Kidney epithelial cell (primary cell): ENCODE data around the gene TIFAB. TPM values are rescaled to one million over a fixed set of nuclear protein-coding genes. Genes with fewer than 3 reads are reported as not detected.
A peak's percentile ranks its signal among the peaks of the same experiment; 100 is the strongest.

Experiments used
- DNase-seq: peaks from one replicate; pipeline ENCODE4 v3.0.0-alpha.2; 2010; ENCODE audit warnings: low read depth
- H3K27me3 ChIP-seq: 2 replicates; pipeline ENCODE4 v1.6.0; 2011; ENCODE audit warnings: low read length; ENCODE audit not compliant: control insufficient read depth, insufficient read depth
- H3K36me3 ChIP-seq: 2 replicates; pipeline ENCODE4 v1.5.1; 2011; ENCODE audit warnings: low read length; ENCODE audit not compliant: control insufficient read depth, insufficient read depth
- H3K4me3 ChIP-seq: 2 replicates; pipeline ENCODE4 v1.5.1; 2011; ENCODE audit warnings: low read depth, mild to moderate bottlenecking, control low read depth, low read length
- total RNA-seq: library from RNA; depleted of rRNA; stranded (reverse); fragments of >200 nt; gene quantifications from 2 replicates; pipeline ENCODE4 v1.2.3, GENCODE V29; 2015
- TF ChIP-seq, protein P1 (sequence below): IDR thresholded peaks from 2 replicates; pipeline ENCODE4 v1.5.1; 2011; ENCODE audit warnings: mild to moderate bottlenecking, moderate library complexity, low read length, control low read depth, inconsistent platforms; ENCODE audit not compliant: insufficient read depth, poor library complexity, severe bottlenecking

TIFAB gene
- total RNA-seq, 1 donor from 2014 or later: not detected

DNA sequence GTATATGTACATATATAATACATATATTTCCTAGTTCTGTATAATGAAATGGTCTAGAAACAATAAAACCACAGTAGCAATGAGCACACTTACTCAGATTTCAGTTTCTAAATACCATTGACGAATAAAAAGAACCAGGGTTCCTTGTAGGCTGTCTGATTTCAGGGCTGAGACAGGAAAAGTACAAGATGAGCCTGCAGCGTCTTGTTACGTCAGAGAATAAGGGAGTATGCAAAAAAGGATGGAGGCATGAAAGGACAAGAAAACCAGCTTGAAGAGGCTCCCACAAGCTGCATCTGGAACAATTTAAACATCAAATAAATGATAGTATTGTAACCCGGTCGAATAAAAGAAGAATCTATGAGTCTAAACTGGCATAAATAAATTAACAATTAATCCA, 17.8 kb upstream of the TIFAB start:
- TF ChIP-seq, protein P1, sequence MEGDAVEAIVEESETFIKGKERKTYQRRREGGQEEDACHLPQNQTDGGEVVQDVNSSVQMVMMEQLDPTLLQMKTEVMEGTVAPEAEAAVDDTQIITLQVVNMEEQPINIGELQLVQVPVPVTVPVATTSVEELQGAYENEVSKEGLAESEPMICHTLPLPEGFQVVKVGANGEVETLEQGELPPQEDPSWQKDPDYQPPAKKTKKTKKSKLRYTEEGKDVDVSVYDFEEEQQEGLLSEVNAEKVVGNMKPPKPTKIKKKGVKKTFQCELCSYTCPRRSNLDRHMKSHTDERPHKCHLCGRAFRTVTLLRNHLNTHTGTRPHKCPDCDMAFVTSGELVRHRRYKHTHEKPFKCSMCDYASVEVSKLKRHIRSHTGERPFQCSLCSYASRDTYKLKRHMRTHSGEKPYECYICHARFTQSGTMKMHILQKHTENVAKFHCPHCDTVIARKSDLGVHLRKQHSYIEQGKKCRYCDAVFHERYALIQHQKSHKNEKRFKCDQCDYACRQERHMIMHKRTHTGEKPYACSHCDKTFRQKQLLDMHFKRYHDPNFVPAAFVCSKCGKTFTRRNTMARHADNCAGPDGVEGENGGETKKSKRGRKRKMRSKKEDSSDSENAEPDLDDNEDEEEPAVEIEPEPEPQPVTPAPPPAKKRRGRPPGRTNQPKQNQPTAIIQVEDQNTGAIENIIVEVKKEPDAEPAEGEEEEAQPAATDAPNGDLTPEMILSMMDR: no peak
- H3K36me3 ChIP-seq: no peaks in the 10 kb centered on the region
- peaks cover 44% of the 10 kb centered on the region for H3K27me3 ChIP-seq
- DNase-seq: no peak
- H3K4me3 ChIP-seq: no peak overlapping the region

DNA sequence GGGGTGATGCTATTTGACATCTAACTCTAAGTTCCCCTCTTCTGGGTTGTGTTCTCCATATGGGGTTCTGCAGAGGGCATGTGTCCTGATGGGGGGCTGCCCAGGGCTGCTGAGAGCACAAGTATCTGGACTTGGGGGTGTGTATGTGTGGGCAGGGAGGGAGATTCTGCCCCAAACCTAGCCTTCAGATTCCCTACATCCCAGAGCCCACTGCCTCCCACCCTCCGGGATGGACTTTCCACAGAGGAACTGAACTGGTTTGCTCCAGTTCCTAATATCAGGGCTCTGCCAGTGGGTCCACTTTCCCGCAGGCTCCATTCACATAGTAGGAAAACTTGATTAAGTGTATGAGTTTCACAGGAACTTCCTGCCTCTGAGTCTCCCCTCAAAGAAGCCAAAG, 16.4 kb upstream of the TIFAB start:
- TF ChIP-seq, protein P1: no peak
- Histone ChIP-seq H3K36me3 (no peaks in the 10 kb centered on the region), H3K4me3 (no peak overlapping the region), H3K27me3 (peaks cover 48% of the 10 kb centered on the region)
- no peak for DNase-seq

DNA sequence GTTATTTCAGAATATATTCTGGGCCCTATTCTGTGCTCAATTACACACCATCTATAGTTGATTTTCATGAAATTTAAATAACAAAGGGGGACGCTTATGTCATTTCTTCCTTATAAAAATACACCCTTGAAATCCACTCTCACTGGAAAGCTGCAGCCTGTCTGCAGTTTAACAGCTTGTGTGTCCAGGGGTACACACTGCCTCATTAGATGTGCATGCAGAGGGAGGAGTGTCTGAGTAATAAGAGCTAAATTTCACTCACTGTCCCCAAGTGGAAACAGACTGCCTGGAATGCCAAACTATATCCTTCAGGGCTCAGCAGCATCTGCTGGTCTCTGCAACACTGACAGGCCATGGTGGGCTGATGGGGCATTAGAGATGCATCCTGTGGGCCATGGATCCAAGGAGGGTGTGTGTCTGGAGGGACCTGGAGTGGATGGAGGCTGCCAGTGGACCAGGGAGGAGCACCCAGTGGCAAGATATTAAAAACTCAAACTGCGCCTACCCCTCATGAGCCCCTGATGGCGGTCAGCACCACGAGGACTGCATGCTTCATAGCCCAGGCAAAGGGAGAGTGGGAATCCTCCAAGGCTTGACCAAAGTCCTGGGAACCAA, 15.8 kb upstream of the TIFAB start:
- TF ChIP-seq, protein P1: no peak
- peaks cover 47% of the 10 kb centered on the region for H3K27me3 ChIP-seq
- no peak overlapping the region for H3K4me3 ChIP-seq
- DNase-seq: no peak
- no peaks in the 10 kb centered on the region for H3K36me3 ChIP-seq

DNA sequence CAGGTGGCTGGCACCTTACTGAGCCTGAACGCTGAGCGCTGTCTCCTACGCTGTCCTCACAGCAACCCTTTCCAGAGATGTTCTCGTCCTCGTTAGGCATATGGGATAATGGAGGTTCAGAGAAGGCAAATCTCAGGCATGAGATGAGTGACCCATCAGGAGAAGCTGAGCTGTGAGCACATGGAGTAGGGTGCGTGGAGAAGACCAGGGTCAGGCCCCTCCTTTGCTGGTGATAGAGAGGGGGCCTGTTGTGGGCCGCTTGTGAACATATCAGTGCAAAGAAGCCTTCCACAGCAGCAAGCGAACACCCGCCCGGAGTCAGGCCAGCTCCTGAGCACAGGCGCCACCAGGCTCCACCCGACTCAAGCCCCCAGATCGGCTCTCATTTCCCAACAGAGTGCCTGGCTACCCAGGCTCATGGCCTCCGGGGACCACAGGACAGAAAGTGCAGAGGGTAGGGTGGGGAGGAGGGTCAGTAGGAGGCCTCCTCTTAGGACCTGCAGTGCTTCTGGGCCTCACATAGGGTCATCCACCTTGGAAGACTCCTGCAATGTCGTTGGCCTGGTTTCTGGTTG, 15.0 kb upstream of the TIFAB start:
- H3K27me3 ChIP-seq: peaks cover 47% of the 10 kb centered on the region
- DNase-seq: no peak

DNA sequence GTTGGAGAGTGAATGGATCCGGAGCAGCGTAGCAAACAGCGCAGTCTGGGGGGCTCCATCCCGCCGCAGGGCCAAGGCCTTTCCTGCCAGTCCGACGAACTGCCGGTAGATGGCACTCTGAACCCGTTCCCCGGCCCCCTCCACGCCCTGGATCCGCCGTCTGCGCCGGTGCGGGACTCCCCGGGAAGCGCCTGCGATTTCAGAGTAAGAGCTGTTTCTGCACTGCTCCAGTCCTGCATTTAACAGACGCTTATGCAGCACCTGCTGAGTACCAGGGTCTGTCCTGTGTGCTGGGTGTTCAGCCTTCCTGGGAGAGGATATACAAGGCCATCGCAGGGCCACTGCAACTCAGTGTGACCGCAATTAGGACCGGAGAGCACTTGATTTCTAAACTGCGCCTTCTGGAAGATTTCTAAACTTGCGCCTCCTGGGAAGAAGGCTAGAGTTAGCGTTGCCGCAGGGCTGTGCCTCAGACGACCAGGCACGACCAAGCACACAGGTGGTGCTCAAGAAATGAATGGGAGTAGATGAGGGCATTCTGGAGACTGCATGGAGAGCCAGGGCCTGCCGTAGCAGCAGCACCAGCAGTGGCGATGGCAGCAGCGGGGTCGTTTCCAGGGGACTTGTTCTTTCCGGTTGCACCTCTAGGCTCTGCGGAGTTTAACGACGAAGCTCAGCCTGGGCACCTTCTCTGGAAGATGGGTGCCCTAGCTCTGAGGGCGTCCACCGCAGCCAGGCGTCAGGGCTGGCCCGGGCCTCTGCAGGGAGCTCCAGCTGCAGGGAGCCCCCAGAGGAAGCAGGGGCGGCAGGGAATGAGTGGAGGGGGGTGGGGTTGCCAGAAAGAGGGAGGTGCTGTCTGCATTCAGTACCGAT, 14.3 kb upstream of the TIFAB start:
- DNase-seq: no peak
- Histone ChIP-seq H3K36me3 (no peaks in the 10 kb centered on the region), H3K27me3 (peaks cover 49% of the 10 kb centered on the region), H3K4me3 (no peak overlapping the region)
- TF ChIP-seq, protein P1: peak; percentile 89

More for the DNA sequence above, 15.0 kb upstream of the TIFAB start:
- TF ChIP-seq, protein P1: no peak
- Histone ChIP-seq H3K4me3 (no peak overlapping the region), H3K36me3 (no peaks in the 10 kb centered on the region)
